ENCODE data around the gene SLC35F1.

SLC35F1 gene

DNA sequence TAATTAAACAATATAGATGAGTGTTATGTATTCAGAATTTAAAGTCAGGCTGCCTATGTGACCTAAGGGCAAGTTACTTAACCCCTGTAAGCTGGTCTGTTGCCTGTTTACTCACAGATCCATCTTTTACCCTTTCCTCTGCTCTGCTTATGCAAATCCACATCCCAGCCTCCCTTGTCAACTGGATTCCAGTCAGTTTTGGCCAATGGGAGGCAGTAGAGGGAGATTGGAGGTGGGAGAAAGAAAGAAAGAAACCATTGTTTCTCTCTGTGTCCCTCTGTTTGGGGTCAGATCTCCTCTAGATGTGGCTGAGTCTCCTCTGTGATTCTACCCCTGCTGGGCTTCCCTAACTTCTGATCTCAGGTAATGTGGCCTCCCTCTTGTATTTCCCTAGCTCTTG is 374.2 kb downstream of the SLC35F1 start:
- Histone ChIP-seq H3K36me3 (ENCODE audit: insufficient read depth, low read length) (no peaks in the 10 kb centered on the region), H3K4me3 (ENCODE audit: low read depth in 1 of 2, low read length in 2 of 2) (no peak overlapping the region), H3K4me2 (ENCODE audit: insufficient read depth, low read length) (no peak overlapping the region), H3K27me3 (ENCODE audit: insufficient read depth, low read length, poor library complexity) (peaks cover 14% of the 10 kb centered on the region), H3K9ac (ENCODE audit: low read depth, low read length) (no peak overlapping the region), H2AFZ (ENCODE audit: low read depth, low read length) (no peak overlapping the region), H3K4me1 (ENCODE audit: insufficient read depth, low read length) (no peaks in the 10 kb centered on the region), H4K20me1 (ENCODE audit: insufficient read depth, low read length) (no peaks in the 10 kb centered on the region), H3K79me2 (ENCODE audit: insufficient read depth, low read length) (no peaks in the 10 kb centered on the region), H3K27ac (ENCODE audit: low read length) (no peak overlapping the region), H3K9me3 (ENCODE audit: insufficient read depth, low read length, severe bottlenecking) (no peaks in the 10 kb centered on the region)
- DNase-seq, result no peak
- ATAC-seq (ENCODE audit: insufficient read depth, low read depth), result no peak
- TF ChIP-seq, protein P1, sequence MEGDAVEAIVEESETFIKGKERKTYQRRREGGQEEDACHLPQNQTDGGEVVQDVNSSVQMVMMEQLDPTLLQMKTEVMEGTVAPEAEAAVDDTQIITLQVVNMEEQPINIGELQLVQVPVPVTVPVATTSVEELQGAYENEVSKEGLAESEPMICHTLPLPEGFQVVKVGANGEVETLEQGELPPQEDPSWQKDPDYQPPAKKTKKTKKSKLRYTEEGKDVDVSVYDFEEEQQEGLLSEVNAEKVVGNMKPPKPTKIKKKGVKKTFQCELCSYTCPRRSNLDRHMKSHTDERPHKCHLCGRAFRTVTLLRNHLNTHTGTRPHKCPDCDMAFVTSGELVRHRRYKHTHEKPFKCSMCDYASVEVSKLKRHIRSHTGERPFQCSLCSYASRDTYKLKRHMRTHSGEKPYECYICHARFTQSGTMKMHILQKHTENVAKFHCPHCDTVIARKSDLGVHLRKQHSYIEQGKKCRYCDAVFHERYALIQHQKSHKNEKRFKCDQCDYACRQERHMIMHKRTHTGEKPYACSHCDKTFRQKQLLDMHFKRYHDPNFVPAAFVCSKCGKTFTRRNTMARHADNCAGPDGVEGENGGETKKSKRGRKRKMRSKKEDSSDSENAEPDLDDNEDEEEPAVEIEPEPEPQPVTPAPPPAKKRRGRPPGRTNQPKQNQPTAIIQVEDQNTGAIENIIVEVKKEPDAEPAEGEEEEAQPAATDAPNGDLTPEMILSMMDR (IDR thresholded peaks at IDR 0.05; ENCODE audit: borderline replicate concordance, extremely low read depth, low read length, poor library complexity, severe bottlenecking), result no peak
- TF ChIP-seq EZH2 (IDR thresholded peaks at IDR 0.05; ENCODE audit: borderline replicate concordance, low read depth, low read length, severe bottlenecking), result no peak

DNA sequence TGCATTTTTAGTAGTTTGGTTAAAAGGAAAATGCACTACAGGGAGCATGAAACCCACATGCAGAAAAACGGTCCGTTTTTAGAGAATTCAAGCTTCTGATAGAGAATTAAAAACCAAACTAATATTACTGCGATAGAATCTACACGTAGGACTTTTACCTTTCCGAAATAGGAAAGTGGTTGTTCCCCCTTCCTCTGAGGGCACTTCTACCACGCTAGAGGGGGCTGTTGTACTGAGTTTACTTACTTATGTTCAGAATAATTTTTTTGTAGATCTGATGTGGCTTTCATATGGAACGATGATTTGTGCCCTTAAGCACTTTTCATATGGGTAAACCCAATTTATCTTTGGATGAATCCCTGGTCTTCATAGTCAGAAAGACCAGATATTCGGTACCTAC is 376.7 kb downstream of the SLC35F1 start:
- Histone ChIP-seq H4K20me1 (ENCODE audit: insufficient read depth, low read length) (no peaks in the 10 kb centered on the region), H3K4me2 (ENCODE audit: insufficient read depth, low read length) (no peak overlapping the region), H3K27me3 (ENCODE audit: insufficient read depth, low read length, poor library complexity) (peaks cover 5% of the 10 kb centered on the region), H3K4me3 (ENCODE audit: low read depth in 1 of 2, low read length in 2 of 2) (no peak overlapping the region), H3K4me1 (ENCODE audit: insufficient read depth, low read length) (no peaks in the 10 kb centered on the region), H3K79me2 (ENCODE audit: insufficient read depth, low read length) (no peaks in the 10 kb centered on the region), H3K27ac (ENCODE audit: low read length) (no peak overlapping the region), H2AFZ (ENCODE audit: low read depth, low read length) (no peak overlapping the region), H3K9ac (ENCODE audit: low read depth, low read length) (no peak overlapping the region), H3K36me3 (ENCODE audit: insufficient read depth, low read length) (no peaks in the 10 kb centered on the region), H3K9me3 (ENCODE audit: insufficient read depth, low read length, severe bottlenecking) (no peaks in the 10 kb centered on the region)
- ATAC-seq (ENCODE audit: insufficient read depth, low read depth) (peak; percentile 77), DNase-seq (peak; percentile 52)
- no peak for TF ChIP-seq EZH2 (IDR thresholded peaks at IDR 0.05; ENCODE audit: borderline replicate concordance, low read depth, low read length, severe bottlenecking)
- TF ChIP-seq, protein P1 (IDR thresholded peaks at IDR 0.05; ENCODE audit: borderline replicate concordance, extremely low read depth, low read length, poor library complexity, severe bottlenecking), result peak; percentile 87

DNA sequence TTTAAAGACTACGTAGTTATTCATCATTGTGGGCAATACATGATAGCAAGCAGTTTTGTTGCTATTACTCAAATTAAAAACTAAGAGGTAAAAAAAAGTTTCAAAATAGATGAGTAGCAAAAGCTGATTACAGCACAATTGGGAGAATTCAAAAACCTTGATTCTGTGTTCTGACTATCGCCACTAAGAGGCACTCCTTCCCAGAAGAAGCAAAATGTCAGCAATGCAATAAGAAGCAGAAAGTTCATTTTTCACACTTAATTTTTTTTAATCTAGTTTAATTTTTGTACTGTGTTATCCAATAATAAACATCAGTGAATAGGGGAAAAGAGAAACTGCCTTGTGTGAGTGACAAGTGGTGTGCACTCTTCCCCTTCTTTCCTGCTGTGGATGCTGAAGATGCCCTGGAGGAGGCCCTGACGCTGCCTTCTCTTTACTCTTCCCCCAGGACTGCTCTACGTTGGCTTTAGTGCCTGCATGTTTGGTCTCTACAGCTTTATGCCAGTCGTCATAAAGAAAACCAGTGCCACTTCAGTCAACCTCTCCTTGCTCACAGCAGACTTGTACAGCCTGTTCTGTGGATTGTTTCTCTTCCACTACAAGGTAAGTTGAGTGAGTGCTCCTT is 377.8 kb downstream of the SLC35F1 start:
- Histone ChIP-seq H2AFZ (ENCODE audit: low read depth, low read length) (no peak overlapping the region), H3K27ac (ENCODE audit: low read length) (no peak overlapping the region), H4K20me1 (ENCODE audit: insufficient read depth, low read length) (no peaks in the 10 kb centered on the region), H3K4me3 (ENCODE audit: low read depth in 1 of 2, low read length in 2 of 2) (no peak overlapping the region), H3K36me3 (ENCODE audit: insufficient read depth, low read length) (no peaks in the 10 kb centered on the region), H3K9ac (ENCODE audit: low read depth, low read length) (no peak overlapping the region), H3K4me2 (ENCODE audit: insufficient read depth, low read length) (no peak overlapping the region), H3K79me2 (ENCODE audit: insufficient read depth, low read length) (no peaks in the 10 kb centered on the region), H3K27me3 (ENCODE audit: insufficient read depth, low read length, poor library complexity) (no peaks in the 10 kb centered on the region), H3K4me1 (ENCODE audit: insufficient read depth, low read length) (no peaks in the 10 kb centered on the region), H3K9me3 (ENCODE audit: insufficient read depth, low read length, severe bottlenecking) (no peaks in the 10 kb centered on the region)
- ATAC-seq (ENCODE audit: insufficient read depth, low read depth) (no peak), DNase-seq (no peak)
- TF ChIP-seq, protein P1 (IDR thresholded peaks at IDR 0.05; ENCODE audit: borderline replicate concordance, extremely low read depth, low read length, poor library complexity, severe bottlenecking), result peak; percentile 57
- no peak for TF ChIP-seq EZH2 (IDR thresholded peaks at IDR 0.05; ENCODE audit: borderline replicate concordance, low read depth, low read length, severe bottlenecking)
